Thoracic aorta (tissue), 2 donors: ENCODE results near the gene BABAM2. TPM values are rescaled to one million over a fixed set of nuclear protein-coding genes. Genes with fewer than 3 reads are reported as not detected.
"Not testable (repeated sequence)": the region's sequence is repeated elsewhere in the genome, so short reads cannot be mapped to it uniquely, and the experiment has no call there.

Source experiments
- ATAC-seq: fragments of 150-250 bp; one replicate; pipeline ENCODE4 v1.8.0; 2017; ENCODE audit warnings: low read depth; ENCODE audit not compliant: insufficient number of reproducible peaks, low FRiP score
- DNase-seq: peaks from one replicate; pipeline ENCODE4 v3.0.0-alpha.2; 2020; ENCODE audit warnings: low spot score
- H3K27ac ChIP-seq, 2 donors: fragments of 200-600 bp; sonication (generic); 1 replicate in 1 of 2; 2 replicates in 1 of 2; pipeline ENCODE4 v1.5.1; 2016; ENCODE audit warnings: mild to moderate bottlenecking in 2 of 2, moderate library complexity in 2 of 2
- H3K27me3 ChIP-seq: fragments of 200-600 bp; sonication (generic); replicated peaks from 2 replicates; pipeline ENCODE4 v1.6.0; 2016; ENCODE audit warnings: mild to moderate bottlenecking; ENCODE audit not compliant: insufficient read depth
- H3K36me3 ChIP-seq: fragments of 200-600 bp; sonication (generic); one replicate; pipeline ENCODE4 v1.5.1; 2016
- H3K4me1 ChIP-seq, 2 donors: fragments of 200-600 bp; sonication (generic); 1 replicate in 1 of 2; 2 replicates in 1 of 2; pipeline versions ENCODE4 v1.5.1 to v1.6.0; 2016; ENCODE audit warnings: low read depth in 2 of 2, mild to moderate bottlenecking in 1 of 2; ENCODE audit not compliant: control insufficient read depth in 1 of 2
- H3K4me3 ChIP-seq: fragments of 200-600 bp; sonication (generic); 2 replicates; pipeline ENCODE4 v1.5.1; 2016; ENCODE audit warnings: mild to moderate bottlenecking
- H3K9me3 ChIP-seq: fragments of 200-600 bp; sonication (generic); 2 replicates; pipeline ENCODE4 v1.5.1; 2016
- total RNA-seq, 2 donors: library from RNA; depleted of rRNA; stranded (reverse); fragments of >200 nt; gene quantifications; one replicate each; pipeline versions ENCODE4 v1.1.0 to v1.2.3, GENCODE V29; 2016
- TF ChIP-seq, protein P1 (sequence below): fragments of 200-600 bp; sonication (generic); IDR thresholded peaks from one replicate; pipeline ENCODE4 v1.5.1; 2019; ENCODE audit warnings: antibody characterized with exemption

The BABAM2 gene
- total RNA-seq, 2 donors from 2014 or later, result 24.7 to 32.8 TPM

DNA sequence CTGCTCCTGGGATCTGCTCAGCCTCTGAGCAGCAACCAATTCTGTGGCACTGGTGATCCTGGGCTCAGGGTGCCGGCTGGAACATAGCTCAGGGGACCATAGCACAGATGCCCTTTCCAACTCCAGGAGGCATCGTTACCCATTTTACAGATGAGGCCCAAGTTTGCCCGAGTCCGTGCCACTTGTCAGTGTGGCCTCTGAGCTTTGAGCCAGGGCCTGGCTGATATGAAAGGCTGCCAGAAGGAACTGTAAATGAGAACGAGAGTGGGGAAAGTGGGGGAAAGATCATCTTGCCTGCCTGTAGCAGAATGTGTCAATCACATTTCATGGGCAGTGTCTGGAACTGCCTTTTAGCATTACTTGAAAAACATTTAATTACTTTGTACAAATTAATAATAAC, 478.8 kb downstream of the BABAM2 start:
- TF ChIP-seq, protein P1, sequence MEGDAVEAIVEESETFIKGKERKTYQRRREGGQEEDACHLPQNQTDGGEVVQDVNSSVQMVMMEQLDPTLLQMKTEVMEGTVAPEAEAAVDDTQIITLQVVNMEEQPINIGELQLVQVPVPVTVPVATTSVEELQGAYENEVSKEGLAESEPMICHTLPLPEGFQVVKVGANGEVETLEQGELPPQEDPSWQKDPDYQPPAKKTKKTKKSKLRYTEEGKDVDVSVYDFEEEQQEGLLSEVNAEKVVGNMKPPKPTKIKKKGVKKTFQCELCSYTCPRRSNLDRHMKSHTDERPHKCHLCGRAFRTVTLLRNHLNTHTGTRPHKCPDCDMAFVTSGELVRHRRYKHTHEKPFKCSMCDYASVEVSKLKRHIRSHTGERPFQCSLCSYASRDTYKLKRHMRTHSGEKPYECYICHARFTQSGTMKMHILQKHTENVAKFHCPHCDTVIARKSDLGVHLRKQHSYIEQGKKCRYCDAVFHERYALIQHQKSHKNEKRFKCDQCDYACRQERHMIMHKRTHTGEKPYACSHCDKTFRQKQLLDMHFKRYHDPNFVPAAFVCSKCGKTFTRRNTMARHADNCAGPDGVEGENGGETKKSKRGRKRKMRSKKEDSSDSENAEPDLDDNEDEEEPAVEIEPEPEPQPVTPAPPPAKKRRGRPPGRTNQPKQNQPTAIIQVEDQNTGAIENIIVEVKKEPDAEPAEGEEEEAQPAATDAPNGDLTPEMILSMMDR, result no peak
- no peak for ATAC-seq

DNA sequence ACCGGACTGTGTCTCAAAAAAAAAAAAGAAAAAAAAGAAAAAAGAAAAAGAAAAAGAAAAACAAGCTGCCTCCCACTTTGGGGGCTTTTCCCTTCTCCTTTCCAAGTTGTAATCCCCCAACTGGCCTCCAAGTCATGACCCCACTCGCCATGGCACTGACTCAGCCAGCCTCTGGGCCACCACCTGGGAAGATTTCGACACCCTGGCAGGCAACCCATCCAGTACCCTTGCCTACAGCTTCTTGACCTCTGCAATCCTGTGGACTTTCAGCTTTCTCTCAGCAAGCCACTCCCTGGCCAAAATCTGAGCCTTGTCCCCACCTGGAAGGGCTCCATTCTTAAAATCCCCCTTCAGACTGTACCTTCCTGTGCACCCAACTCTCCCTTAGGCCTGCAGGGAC, 479.8 kb downstream of the BABAM2 start:
- Histone ChIP-seq H3K27me3 (no peaks in the 10 kb centered on the region), H3K27ac (no peak overlapping the region), H3K9me3 (no peaks in the 10 kb centered on the region), H3K4me3 (no peak overlapping the region), H3K36me3 (no peaks in the 10 kb centered on the region), H3K4me1 (no peaks in the 10 kb centered on the region)
- ATAC-seq, result no peak
- DNase-seq, result no peak
- TF ChIP-seq, protein P1, result no peak

More for the DNA sequence above, 478.8 kb downstream of the BABAM2 start:
- no peak overlapping the region for H3K27ac ChIP-seq
- H3K4me1 ChIP-seq, result no peaks in the 10 kb centered on the region
- H3K4me3 ChIP-seq, result no peak overlapping the region
- no peaks in the 10 kb centered on the region for H3K27me3 ChIP-seq
- H3K36me3 ChIP-seq, result no peaks in the 10 kb centered on the region
- H3K9me3 ChIP-seq, result no peaks in the 10 kb centered on the region
- no peak for DNase-seq

DNA sequence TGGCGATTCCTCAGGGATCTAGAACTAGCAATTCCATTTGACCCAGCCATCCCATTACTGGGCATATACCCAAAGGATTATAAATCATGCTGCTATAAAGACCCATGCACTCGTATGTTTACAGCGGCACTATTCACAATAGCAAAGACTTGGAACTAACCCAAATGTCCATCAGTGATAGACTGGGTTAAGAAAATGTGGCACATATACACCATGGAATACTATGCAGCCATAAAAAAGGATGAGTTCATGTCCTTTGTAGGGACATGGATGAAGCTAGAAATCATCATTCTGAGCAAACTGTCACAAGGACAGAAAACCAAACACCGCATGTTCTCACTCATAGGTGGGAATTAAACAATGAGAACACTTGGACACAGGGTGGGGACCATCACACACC, 481.2 kb downstream of the BABAM2 start:
- H3K27me3 ChIP-seq, result not testable (repeated sequence)

GRCh38 chr2:28373854-28374253, 483.3 kb downstream of the BABAM2 start:
- ATAC-seq (no peak), DNase-seq (no peak)
- no peaks in the 10 kb centered on the region for H3K36me3 ChIP-seq
- H3K4me1 ChIP-seq, result no peaks in the 10 kb centered on the region
- H3K27ac ChIP-seq, result no peak overlapping the region
- H3K4me3 ChIP-seq, result no peak overlapping the region
- no peaks in the 10 kb centered on the region for H3K27me3 ChIP-seq
- H3K9me3 ChIP-seq, result no peaks in the 10 kb centered on the region
- TF ChIP-seq, protein P1, result no peak

More for the DNA sequence above, 481.2 kb downstream of the BABAM2 start:
- H3K4me3 ChIP-seq, ATAC-seq, H3K27ac ChIP-seq, H3K4me1 ChIP-seq, H3K36me3 ChIP-seq, H3K9me3 ChIP-seq, DNase-seq: not testable (repeated sequence)

- Histone ChIP-seq H3K4me1 (no peaks in the 10 kb centered on the region), H3K27me3 (no peaks in the 10 kb centered on the region), H3K4me3 (no peak overlapping the region), H3K36me3 (no peaks in the 10 kb centered on the region), H3K27ac (no peak overlapping the region), H3K9me3 (no peaks in the 10 kb centered on the region)
- ATAC-seq (no peak), DNase-seq (no peak)
- TF ChIP-seq, protein P1, result no peak
These were observed 483.8 kb downstream of the BABAM2 start for GRCh38 chr2:28374331-28374730.

- Histone ChIP-seq H3K4me1 (no peaks in the 10 kb centered on the region), H3K27ac (no peak overlapping the region), H3K36me3 (no peaks in the 10 kb centered on the region), H3K27me3 (no peaks in the 10 kb centered on the region), H3K4me3 (no peak overlapping the region), H3K9me3 (no peaks in the 10 kb centered on the region)
- DNase-seq (no peak), ATAC-seq (no peak)
- TF ChIP-seq, protein P1, result no peak
These were observed 484.7 kb downstream of the BABAM2 start for GRCh38 chr2:28375236-28375635.
